SIG-M5 (cell line): ENCODE data around the gene DUSP12.
"Not testable (repeated sequence)": the region's sequence is repeated elsewhere in the genome, so short reads cannot be mapped to it uniquely, and the experiment has no call there.

Source experiments
- DNase-seq: peaks from one replicate; lab custom pipeline; 2025; lab: John Stamatoyannopoulos, UW

Gene DUSP12, protein sequence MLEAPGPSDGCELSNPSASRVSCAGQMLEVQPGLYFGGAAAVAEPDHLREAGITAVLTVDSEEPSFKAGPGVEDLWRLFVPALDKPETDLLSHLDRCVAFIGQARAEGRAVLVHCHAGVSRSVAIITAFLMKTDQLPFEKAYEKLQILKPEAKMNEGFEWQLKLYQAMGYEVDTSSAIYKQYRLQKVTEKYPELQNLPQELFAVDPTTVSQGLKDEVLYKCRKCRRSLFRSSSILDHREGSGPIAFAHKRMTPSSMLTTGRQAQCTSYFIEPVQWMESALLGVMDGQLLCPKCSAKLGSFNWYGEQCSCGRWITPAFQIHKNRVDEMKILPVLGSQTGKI

DNA sequence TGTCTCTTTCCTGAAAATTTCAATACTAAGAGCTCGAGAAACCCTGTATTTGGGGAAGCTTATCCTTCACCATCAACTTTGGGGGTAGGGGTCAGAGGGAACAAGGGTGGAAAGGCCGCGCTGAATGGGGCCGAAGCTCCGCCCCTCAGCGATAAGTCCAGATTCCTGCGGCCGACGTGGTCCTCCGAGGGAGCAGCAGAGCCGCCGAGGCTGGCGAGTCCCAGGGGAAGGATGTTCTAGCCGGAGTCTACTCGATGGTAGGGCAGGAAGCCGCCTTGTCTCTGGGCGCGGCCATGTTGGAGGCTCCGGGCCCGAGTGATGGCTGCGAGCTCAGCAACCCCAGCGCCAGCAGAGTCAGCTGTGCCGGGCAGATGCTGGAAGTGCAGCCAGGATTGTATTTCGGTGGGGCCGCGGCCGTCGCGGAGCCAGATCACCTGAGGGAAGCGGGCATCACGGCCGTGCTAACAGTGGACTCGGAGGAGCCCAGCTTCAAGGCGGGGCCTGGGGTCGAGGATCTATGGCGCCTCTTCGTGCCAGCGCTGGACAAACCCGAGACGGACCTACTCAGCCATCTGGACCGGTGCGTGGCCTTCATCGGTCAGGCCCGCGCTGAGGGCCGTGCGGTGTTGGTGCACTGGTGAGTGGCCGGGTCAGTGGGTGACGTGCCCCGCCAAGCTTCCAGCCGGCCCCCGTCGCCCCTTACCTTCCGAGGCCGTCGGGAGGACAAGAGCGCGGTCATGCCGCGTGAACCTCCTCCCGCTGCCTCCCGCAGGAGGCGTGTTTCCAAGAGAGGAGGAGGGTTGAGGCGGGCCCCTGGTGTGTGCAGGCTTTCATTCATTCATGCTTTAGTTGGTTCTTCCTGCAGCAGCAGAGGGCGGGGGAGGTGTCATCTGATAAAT is at the start of gene DUSP12:
Gene DUSP12 (plus strand): TSS at position 278 of the 899 bp plus-strand sequence. CDS start 16 bp downstream, at position 294.
- DNase-seq: peak; percentile 79

DNA sequence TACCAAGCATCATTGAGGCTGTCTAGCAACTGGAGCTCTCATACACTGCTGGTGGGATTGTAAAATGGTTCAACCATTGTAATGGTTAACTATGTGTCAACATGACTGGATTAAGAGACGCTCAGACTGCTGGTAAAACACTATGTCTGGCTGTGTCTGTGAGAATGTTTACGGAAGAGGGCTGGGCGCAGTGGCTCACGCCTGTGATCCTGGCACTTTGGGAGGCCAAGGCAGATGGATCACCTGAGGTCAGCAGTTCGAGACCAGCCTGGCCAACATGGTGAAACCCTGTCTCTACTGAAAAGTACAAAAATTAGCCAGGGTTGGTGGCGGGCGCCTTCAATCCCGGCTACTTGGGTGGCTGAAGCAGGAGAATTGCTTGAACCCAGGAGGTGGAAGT is 47.3 kb upstream of the DUSP12 start:
- no peak for DNase-seq

GRCh38 chr1:161705537-161705936 is 44.0 kb upstream of the DUSP12 start:
- no peak for DNase-seq

GRCh38 chr1:161706113-161706481 is 43.5 kb upstream of the DUSP12 start:
- no peak for DNase-seq

- no peak for DNase-seq
Measured at GRCh38 chr1:161706482-161707347, 42.9 kb upstream of the DUSP12 start, which contains the start of gene FCRLA. Gene FCRLA, plus strand, starts transcription at chr1:161707229. Its CDS starts 36 bp downstream, at chr1:161707265.

DNA sequence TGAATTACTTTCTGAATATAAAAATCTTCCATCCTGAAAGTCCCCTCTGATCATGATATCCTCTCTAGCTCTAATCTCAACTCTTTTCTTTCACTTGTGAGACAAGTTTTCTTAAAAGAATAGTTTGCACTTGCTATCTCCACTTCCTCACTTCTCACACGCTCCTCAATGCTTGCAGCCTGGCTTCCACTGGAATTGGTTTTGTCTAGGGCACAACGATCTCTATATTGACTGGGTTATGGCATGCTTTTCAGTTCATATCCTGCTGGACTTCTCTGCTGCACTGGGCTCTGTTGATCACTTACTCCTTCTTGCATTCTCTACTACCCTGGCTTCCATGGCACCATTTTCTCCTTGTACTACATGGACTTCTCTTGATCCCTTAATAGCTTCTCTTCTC is 42.1 kb upstream of the DUSP12 start:
- no peak for DNase-seq

DNA sequence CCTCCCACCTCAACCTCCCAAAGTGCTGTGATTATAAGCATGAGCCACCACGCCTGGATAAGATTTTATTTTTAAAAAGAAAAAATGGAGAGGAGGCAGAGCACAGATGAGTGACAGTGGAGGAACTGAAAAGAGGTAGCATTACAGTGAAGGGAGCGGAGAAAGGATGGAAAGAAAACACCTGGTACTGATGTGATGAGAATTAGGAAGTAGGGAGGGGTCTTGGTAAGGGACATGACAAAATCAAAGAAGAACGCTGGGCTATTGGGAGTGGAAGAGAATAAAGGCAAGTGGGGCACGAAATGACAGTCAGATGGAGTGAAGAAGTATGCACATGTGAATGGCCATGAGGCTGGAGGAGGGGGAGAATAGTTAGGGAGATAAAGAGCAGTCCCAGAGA is 40.2 kb upstream of the DUSP12 start:
- DNase-seq: no peak

GRCh38 chr1:161710560-161710959 is 39.0 kb upstream of the DUSP12 start:
- no peak for DNase-seq

DNA sequence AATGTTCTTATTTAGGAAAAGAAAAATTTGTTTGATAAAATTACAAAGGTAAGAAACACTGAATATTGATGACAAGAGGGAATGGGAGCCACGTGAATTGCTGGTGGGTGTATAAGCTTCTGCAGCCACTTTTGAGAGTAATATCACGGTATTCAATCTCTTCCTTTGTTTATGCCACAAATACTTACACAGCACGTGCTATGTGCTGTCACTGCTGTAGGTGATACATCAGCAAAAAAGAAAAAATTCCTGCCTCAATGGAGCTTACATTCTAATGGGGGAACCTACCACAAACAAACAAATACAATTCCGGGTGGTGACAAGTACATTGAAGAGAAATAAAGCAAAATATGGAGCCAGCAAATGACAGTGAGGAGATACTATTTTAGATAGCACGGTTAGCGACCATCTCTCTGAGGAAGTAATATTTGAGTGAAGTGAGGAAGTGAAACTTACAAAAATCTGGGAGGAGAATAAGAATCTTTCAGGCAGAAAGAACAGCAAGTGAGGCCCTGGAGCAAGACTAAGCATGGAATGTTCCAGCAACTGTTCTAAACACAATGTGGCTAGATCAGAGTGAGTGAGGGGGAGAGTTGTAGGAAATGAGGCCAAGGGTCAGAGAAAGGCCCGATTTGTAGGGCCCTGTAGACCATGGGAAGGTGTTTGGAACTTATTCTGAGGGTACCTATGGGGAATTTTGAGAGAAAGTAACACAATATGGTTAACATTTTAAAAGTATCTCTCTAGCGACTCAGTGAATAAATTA is 30.8 kb upstream of the DUSP12 start:
- peak; percentile 65 for DNase-seq

DNA sequence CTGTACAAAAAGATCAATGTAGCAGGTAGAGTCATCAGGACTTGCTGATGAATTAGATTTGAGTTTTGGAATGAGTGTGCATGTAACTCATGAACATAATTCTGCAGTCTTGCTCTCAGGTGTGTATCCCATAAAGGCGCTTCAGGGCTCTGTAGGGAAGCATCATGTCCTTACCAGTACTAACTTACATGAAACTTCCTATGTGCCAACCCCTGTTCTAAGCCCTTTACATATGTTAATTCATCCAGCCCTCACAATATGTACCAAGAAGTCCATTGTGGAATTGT is 30.3 kb upstream of the DUSP12 start:
- DNase-seq: no peak

DNA sequence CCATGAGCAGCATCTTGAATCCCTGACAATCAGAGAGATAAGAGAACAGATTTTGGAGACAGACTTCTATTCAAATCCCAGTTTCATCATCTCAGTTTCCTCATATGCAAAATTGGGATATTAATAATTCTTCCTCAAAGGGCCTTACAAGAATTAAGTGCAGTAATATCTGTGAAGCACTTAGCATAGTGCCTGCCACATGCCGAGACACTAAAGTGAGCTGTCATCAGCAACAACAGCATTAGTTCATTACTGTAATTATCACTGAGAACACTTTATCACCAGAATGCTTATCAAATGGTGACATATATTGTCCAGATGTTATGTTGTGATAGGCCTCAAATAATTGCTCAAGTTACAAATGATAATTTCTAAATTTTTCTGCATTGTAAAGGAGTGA is 29.2 kb upstream of the DUSP12 start:
- DNase-seq: no peak

- no peak for DNase-seq
Measured at GRCh38 chr1:161720956-161721737, 28.4 kb upstream of the DUSP12 start, which contains the start of gene FCRLB. Gene FCRLB, plus strand, starts transcription at chr1:161721544. Its CDS starts 1,129 bp downstream, at chr1:161722673.

DNA sequence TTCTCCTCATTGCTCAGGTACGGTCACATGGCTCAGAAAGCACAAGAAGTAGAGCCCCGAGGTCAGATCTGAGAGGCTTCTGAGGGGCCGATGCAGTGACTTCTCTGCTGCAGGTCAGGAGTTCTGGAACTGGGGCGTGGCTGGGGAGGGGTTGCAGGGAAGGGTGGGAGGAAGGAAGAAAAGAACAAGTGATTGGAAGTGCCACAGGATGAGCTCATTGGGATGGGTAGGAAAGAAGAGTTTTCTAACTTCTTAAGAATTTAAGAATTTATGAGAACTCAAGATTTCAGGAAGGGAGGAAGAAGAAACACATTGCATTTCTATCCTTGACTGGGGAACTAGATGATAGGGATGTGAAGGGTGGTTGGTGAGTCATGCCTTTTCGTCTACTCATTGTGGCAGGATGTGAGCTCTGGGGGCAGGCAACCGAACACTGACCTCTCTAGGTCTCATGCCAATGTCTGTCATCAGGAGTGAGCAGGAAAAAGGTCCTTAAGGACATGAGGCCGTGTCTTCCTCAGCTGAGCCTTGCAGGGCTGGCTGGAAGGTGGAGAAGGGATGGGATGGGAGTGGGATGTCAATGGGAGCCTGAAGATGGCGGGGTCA is 27.7 kb upstream of the DUSP12 start:
- DNase-seq: no peak

- DNase-seq: no peak
Measured at GRCh38 chr1:161722406-161722805, 27.2 kb upstream of the DUSP12 start.

DNA sequence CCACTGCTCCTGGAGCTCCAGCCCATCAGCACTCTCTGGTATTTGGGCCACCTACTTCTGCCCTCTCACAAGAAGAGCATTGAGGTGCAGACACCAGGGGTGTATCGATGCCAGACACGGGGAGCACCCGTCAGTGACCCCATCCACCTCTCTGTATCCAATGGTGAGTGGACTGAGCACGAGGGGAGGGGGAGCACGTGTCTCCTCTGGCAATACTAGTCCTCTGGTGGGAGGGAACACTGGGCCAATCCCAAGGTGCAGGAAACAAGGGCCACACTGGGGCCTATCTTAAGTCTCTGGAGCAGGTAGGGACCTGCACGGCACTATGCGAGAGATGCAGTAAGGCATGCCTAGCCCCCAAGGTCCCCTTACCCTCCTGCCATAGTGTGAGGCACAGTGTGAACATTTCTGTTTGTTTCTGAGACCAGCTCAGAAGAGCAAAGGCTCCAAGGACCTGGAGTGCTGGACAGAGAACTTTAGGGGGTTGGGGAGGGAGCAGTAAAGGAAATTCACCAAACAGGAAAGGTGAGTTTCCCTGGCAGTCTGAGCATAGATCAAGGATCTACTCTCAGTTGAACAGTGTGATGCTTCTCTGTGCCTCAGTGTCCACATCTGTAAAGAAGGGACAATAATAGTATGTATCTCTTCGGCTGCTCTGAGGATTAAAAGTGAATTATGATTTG is 26.0 kb upstream of the DUSP12 start:
- DNase-seq: no peak

GRCh38 chr1:161725258-161725907 is 24.2 kb upstream of the DUSP12 start:
- not testable (repeated sequence) for DNase-seq

GRCh38 chr1:161725908-161726472 is 23.6 kb upstream of the DUSP12 start:
- DNase-seq: no peak

DNA sequence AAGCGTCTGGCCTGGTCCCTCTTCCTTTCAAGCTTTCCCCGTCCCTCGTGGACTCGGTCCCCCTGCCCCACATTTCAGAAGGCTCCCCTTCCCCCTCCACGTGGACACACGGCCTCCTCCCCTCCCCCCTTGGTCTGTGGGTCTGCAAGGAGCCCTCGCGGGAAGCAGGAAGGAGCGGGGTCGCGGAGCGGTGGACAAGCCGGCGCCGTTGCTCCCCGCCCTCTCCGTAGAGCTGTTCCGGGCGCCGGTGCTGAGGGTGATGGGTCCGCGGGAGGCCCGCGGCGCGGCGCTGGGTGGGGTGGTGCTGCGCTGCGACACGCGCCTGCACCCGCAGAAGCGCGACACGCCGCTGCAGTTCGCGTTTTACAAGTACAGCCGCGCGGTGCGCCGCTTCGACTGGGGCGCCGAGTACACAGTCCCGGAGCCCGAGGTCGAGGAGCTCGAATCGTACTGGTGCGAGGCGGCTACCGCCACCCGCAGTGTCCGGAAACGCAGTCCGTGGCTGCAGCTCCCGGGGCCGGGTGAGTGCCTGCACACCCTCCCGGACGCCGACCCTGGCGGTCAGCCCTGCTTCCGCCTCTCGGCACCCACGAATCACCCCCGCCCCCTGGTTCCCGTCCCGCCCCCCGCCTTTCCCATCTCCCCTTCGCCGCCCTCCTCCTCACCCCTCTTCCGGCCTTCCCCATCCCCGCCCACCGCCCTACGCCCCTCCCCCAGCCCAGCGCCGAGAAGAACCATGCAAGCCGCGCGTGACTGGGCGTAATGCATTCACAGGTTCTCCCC is 22.9 kb upstream of the DUSP12 start:
- no peak for DNase-seq
